Measurements from ENCODE around the gene GPR141. TPM values are rescaled to one million over a fixed set of nuclear protein-coding genes. Genes with fewer than 3 reads are reported as not detected.

The GPR141 gene
- total RNA-seq, 1 donor, result not detected

DNA sequence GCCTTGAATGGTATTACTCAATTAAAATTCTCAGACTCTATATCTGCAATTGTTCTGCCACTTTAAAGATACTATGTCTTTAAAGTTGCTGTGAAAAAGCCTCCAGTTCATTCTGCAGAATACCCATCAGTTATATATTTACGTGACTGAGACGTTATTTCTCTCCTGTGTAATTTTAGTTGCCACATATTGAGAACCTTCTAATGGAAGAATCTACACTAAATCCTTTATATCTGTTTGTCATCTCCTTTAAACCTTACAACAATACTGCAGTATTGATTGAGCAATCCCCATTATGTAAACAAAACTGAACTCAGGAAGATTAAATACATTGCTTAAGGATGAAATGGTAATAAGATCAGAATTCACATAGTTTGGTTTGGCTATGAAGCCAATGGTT, 30.0 kb downstream of the GPR141 start:
- no peak overlapping the region for H3K4me3 ChIP-seq (ENCODE audit: low read depth, low read length)
- TF ChIP-seq, protein P1, sequence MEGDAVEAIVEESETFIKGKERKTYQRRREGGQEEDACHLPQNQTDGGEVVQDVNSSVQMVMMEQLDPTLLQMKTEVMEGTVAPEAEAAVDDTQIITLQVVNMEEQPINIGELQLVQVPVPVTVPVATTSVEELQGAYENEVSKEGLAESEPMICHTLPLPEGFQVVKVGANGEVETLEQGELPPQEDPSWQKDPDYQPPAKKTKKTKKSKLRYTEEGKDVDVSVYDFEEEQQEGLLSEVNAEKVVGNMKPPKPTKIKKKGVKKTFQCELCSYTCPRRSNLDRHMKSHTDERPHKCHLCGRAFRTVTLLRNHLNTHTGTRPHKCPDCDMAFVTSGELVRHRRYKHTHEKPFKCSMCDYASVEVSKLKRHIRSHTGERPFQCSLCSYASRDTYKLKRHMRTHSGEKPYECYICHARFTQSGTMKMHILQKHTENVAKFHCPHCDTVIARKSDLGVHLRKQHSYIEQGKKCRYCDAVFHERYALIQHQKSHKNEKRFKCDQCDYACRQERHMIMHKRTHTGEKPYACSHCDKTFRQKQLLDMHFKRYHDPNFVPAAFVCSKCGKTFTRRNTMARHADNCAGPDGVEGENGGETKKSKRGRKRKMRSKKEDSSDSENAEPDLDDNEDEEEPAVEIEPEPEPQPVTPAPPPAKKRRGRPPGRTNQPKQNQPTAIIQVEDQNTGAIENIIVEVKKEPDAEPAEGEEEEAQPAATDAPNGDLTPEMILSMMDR (IDR thresholded peaks at IDR 0.05; ENCODE audit: insufficient read depth, low read depth, low read length), result no peak
- DNase-seq (ENCODE audit: low read depth), result no peak

DNA sequence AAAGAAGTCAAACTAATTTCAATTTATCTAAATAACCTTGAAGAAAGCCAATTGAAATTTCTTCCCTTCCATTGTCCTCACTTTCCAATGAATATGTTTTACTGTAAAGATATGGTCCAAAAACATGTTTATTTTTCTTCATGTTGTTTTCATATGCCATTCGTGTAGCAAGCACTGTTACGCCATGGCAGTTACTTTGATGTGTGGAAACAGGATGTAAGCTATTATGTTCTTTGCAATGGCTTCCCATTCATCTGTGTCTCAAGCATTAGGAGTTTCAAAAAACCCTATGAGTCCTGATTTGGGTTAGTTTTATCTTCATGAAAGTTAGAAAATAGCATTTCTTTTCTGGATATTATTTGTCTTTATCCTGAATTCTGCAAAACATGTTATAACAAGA, 31.0 kb downstream of the GPR141 start:
- no peak for DNase-seq (ENCODE audit: low read depth)
- no peak overlapping the region for H3K4me3 ChIP-seq (ENCODE audit: low read depth, low read length)
- TF ChIP-seq, protein P1 (IDR thresholded peaks at IDR 0.05; ENCODE audit: insufficient read depth, low read depth, low read length), result no peak

DNA sequence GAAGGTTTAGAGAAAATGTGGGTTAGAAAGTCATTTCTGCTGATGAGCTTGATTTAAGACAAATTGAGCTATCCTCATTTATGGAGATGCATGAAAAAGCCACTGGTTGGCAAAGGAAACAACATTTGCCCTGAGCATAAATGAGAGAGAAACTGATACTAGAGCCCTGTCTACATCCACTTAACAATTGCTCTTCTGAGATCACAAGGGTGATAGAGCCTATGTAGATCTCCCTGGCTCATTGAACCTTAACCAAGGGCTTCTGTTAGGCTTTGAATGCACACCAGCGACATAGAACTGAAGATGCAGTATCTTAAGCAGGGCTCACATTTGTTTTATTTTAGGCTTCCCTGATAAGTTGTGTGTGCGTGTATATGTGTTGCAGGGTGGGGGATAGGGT, 35.0 kb downstream of the GPR141 start:
- no peak for DNase-seq (ENCODE audit: low read depth)
- no peak overlapping the region for H3K4me3 ChIP-seq (ENCODE audit: low read depth, low read length)
- TF ChIP-seq, protein P1 (IDR thresholded peaks at IDR 0.05; ENCODE audit: insufficient read depth, low read depth, low read length), result no peak

DNA sequence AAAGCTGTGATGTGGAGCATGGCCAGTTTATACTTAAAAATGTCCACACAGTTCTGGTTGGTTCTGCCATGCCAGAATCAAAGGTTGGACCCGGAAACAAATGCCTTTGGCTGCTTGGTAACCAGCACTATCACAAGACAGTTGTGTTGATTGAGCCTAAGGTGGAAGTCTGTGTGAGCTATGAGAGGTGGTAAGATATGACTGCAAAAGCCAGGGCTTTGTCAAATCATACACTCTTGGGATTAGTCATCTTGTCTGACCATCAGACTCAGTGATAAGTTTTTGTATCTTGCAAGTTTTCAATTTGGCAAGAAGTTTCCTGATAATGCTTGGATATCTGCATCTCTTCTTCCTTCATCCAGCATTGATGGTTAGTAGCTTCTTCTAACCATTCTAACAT, 35.5 kb downstream of the GPR141 start:
- no peak overlapping the region for H3K4me3 ChIP-seq (ENCODE audit: low read depth, low read length)
- no peak for DNase-seq (ENCODE audit: low read depth)
- TF ChIP-seq, protein P1 (IDR thresholded peaks at IDR 0.05; ENCODE audit: insufficient read depth, low read depth, low read length), result no peak

DNA sequence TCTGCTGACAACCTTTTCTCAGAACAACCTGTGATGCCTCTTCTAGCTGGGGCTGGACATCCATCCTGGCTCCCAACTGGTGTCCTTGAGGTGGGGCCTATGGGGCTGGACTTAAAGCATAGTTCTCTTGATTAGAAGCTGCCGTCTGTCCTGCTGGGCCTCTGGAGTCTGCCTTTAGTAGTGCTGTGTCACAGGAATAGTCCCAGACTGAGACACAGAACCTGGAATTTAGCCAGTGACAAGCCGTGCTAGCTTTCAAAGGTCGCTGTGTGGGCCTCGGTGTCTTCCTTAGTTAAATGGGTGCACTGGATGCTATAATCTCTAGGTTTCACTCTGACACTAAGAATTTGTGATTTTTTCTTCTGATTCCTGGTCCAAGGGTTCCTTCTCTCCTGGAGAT, 41.2 kb downstream of the GPR141 start:
- H3K4me3 ChIP-seq (ENCODE audit: low read depth, low read length), result no peak overlapping the region
- DNase-seq (ENCODE audit: low read depth), result no peak
- TF ChIP-seq, protein P1 (IDR thresholded peaks at IDR 0.05; ENCODE audit: insufficient read depth, low read depth, low read length), result no peak

DNA sequence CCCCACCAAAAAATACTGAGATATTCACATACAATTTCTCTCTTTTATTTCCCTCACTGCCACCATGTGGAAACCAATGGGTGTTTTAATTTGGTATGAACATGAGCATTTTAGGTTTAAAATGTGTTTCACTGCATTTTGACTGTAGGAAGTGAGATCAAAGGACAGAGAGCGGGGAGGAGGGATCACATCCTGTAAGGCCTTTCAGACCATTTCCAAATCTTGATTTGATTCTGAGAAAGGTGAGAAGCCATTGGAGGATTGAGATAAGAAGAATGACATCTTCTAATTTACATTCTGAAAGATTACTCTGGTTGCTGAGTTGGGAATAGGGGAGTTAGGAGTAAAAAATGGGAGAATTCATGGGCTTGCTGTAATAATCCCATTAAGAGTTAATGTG, 42.5 kb downstream of the GPR141 start:
- H3K4me3 ChIP-seq (ENCODE audit: low read depth, low read length), result no peak overlapping the region
- DNase-seq (ENCODE audit: low read depth), result no peak
- TF ChIP-seq, protein P1 (IDR thresholded peaks at IDR 0.05; ENCODE audit: insufficient read depth, low read depth, low read length), result no peak

DNA sequence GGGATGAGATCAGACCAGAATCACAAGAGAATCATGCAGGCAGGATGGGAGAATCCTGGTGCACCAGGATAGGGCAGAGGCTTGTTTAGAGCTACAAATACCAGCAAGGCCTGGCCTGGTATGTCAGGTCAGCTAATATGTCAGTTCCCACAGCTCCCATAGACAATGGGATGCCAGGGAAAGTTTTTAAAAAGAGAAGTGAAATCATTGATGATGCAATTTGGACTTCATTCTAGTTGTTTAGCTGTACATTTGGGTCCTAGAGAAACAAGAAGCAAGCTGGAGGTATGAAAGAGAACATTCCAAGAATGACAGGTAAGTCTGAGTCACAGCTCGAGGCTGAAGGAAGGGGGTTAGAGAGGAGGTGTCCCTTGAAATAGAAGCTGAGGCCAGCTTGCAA, 45.2 kb downstream of the GPR141 start:
- no peak overlapping the region for H3K4me3 ChIP-seq (ENCODE audit: low read depth, low read length)
- TF ChIP-seq, protein P1 (IDR thresholded peaks at IDR 0.05; ENCODE audit: insufficient read depth, low read depth, low read length), result no peak
- DNase-seq (ENCODE audit: low read depth), result no peak

Data from fibroblast of villous mesenchyme (primary cell).